NCI-H524 (cell line): Measurements from ENCODE around the gene LRP3.

ENCODE experiments used
- DNase-seq, 2 experiments: peaks; one replicate each; lab custom pipeline; 2025; lab: John Stamatoyannopoulos, UW

LRP3 gene

GRCh38 chr19:33255781-33256180, 61.7 kb downstream of the LRP3 start:
- no peak for DNase-seq

DNA sequence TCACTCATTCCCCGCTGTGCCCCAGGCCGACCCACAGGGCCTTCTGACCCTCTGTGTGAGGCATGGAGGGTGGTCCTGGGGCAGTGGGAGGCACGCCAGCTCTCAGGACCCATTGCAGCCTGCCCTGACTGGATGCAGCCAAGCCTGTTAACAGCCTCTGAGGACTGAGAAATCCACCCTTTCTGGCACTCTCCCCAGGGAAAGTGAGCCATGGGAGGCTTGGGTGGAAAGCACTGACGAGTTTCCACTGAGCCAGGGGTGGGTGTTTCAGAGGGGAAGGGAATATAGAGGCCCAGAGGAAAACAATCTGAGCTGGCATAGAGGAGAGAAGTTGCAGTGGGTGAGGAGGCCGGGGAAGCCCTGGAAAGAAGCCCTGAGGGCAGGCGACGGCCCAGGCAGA, 62.1 kb downstream of the LRP3 start:
- DNase-seq, result no peak

- no peak for DNase-seq
Observed at GRCh38 chr19:33257828-33258227, 63.7 kb downstream of the LRP3 start.
